C4-2B (cell line): ENCODE results near the gene ECHS1.

Source experiments
- ZFX ChIP-seq: fragments of 450-650 bp; IDR thresholded peaks from 2 replicates; pipeline ENCODE4 v1.6.1; 2017
- TF ChIP-seq, protein P1 (sequence below): fragments of 450-650 bp; conservative IDR thresholded peaks from 2 replicates; pipeline ENCODE4 v1.5.1; 2017; ENCODE audit warnings: mild to moderate bottlenecking

DNA sequence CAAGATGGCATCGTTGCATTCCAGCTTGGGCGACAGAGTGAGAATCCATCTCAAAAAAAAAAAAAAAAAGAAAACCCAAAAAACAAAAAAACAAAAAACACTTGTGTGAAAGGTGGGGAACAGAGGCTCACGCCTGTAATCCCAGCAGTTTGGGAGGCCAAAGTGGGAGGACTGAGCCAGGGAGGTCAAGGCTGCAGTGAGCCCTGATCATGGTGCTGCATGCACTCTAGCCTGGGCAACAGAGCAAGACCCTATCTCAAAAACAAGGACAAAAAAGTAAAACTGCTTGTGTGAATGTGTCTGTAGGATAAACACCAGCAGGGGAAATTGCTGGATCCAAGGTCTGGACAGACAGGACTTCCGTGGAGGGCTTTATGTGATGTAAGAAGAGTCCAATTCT, 10.4 kb upstream of the ECHS1 start:
- TF ChIP-seq, protein P1, sequence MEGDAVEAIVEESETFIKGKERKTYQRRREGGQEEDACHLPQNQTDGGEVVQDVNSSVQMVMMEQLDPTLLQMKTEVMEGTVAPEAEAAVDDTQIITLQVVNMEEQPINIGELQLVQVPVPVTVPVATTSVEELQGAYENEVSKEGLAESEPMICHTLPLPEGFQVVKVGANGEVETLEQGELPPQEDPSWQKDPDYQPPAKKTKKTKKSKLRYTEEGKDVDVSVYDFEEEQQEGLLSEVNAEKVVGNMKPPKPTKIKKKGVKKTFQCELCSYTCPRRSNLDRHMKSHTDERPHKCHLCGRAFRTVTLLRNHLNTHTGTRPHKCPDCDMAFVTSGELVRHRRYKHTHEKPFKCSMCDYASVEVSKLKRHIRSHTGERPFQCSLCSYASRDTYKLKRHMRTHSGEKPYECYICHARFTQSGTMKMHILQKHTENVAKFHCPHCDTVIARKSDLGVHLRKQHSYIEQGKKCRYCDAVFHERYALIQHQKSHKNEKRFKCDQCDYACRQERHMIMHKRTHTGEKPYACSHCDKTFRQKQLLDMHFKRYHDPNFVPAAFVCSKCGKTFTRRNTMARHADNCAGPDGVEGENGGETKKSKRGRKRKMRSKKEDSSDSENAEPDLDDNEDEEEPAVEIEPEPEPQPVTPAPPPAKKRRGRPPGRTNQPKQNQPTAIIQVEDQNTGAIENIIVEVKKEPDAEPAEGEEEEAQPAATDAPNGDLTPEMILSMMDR, result no peak
- TF ChIP-seq ZFX, result no peak
